ENCODE measurements around the gene IFT27. TPM values are rescaled to one million over a fixed set of nuclear protein-coding genes. Genes with fewer than 3 reads are reported as not detected.
"Not testable (repeated sequence)": the region's sequence is repeated elsewhere in the genome, so short reads cannot be mapped to it uniquely, and the experiment has no call there.

Gene IFT27
- total RNA-seq, 1 experiment from 2014 or later, result 19.9 TPM

DNA sequence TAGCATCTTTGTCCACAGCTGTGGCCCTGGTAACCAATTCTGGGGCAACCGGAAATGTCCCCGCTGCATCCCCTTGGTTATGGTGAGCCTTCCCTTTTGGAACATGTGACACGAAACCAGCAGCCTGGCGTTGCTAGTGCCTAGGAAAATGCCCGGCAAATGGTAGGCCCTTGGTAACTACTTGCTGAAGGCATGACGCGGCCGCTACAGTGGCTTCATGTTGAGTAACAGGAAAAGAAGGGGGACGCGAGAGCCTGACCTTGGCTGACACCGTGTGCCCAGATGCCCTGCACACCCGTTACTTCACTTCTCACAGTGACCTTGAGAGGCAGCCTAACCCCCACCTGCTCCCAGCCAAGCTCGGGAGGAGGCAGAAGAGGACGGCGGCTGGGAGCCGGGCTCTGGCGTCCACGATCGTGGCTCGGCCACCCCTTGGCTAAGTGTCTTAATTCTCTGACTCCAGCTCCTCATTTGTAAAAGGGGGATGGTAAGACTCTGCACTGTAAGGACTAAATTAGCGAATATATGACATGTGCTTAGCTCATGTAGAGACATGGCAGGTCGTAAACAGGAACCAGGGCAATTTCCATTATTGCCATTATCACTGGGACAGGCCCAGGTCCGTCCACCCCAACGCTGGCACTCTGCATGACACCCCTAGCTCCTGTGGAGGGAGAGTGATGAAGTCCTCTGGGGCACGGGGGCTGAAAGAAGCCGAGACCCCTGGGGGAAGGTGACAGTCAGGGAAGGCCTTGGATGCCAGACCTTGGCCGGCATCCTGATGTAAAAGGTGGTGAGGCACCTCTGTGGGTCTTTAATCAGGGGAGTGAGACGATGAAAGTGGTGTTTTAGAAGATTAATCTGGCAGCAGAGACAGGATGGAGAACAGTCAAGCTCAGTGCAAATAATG lies 18.9 kb downstream of the IFT27 start:
- Histone ChIP-seq H3K9me2 (replicated peaks; ENCODE audit: low read length) (no peaks in the 10 kb centered on the region), H2AFZ (ENCODE audit: low read length) (no peak overlapping the region), H3K4me1 (ENCODE audit: insufficient read depth, low read length) (no peaks in the 10 kb centered on the region), H3K27ac (ENCODE audit: low read length) (no peak overlapping the region), H3K9ac (ENCODE audit: low read length) (no peak overlapping the region), H3K27me3 (ENCODE audit: low read length) (no peaks in the 10 kb centered on the region), H3K4me3 (ENCODE audit: low read length) (no peak overlapping the region), H4K20me1 (ENCODE audit: low read length) (no peaks in the 10 kb centered on the region), H3K4me2 (ENCODE audit: low read length) (no peak overlapping the region), H3K79me2 (ENCODE audit: low read length) (no peaks in the 10 kb centered on the region), H3F3A (ENCODE audit: low read length, unreplicated experiment) (no peaks in the 10 kb centered on the region), H3K9me3 (ENCODE audit: low read length) (no peaks in the 10 kb centered on the region), H3K36me3 (ENCODE audit: low read depth, low read length) (no peaks in the 10 kb centered on the region)
- no peak for DNase-seq
- BruUV-seq (replicated peaks), result no TSS peak
- intact Hi-C loops (cut with micrococcal nuclease), result no loop called here
- TF ChIP-seq EZH2 (IDR thresholded peaks at IDR 0.05; ENCODE audit: low read length, unreplicated experiment), result no peak
- TF ChIP-seq EZH2phosphoT487 (IDR thresholded peaks at IDR 0.05; ENCODE audit: borderline replicate concordance, low read length), result no peak
- TF ChIP-seq, protein P1, sequence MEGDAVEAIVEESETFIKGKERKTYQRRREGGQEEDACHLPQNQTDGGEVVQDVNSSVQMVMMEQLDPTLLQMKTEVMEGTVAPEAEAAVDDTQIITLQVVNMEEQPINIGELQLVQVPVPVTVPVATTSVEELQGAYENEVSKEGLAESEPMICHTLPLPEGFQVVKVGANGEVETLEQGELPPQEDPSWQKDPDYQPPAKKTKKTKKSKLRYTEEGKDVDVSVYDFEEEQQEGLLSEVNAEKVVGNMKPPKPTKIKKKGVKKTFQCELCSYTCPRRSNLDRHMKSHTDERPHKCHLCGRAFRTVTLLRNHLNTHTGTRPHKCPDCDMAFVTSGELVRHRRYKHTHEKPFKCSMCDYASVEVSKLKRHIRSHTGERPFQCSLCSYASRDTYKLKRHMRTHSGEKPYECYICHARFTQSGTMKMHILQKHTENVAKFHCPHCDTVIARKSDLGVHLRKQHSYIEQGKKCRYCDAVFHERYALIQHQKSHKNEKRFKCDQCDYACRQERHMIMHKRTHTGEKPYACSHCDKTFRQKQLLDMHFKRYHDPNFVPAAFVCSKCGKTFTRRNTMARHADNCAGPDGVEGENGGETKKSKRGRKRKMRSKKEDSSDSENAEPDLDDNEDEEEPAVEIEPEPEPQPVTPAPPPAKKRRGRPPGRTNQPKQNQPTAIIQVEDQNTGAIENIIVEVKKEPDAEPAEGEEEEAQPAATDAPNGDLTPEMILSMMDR (conservative IDR thresholded peaks at IDR 0.05; ENCODE audit: low read depth, low read length), result no peak
- ChIA-PET CTCF (interaction anchor here (1.0 kb wide), 2 partner anchors 17 to 19 kb away, joined by 5 read pairs; partner anchors contain the start of gene IFT27), POLR2A (ENCODE audit: unreplicated experiment) (no interaction called here)
- ATAC-seq, result no peak

DNA sequence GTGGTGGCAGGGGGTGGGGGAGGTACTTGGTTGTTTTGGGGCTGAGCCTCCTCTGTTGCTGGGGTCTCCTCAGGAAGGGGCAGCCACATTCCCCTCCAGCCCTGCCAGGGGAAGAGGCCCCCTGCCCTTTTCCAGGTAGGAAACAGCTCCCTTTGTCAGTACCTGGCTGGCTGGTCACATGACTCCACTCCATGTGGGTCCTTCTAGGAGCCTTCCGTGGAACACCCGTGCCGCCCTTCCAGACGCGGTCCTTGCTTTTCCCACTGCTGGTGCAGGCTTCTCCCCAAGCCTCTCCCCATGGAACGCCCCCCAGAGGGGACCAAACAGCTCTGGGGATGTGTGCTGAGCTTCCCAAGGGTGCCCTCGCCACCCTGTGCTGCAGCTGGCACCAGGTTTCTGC lies 19.9 kb downstream of the IFT27 start:
- TF ChIP-seq, protein P1 (conservative IDR thresholded peaks at IDR 0.05; ENCODE audit: low read depth, low read length), result no peak
- TF ChIP-seq EZH2 (IDR thresholded peaks at IDR 0.05; ENCODE audit: low read length, unreplicated experiment), result no peak
- TF ChIP-seq EZH2phosphoT487 (IDR thresholded peaks at IDR 0.05; ENCODE audit: borderline replicate concordance, low read length), result no peak
- no peaks in the 10 kb centered on the region for H3K36me3 ChIP-seq (ENCODE audit: low read depth, low read length)
- BruUV-seq (replicated peaks), result no TSS peak
- H3F3A ChIP-seq (ENCODE audit: low read length, unreplicated experiment), result no peaks in the 10 kb centered on the region
- H4K20me1 ChIP-seq (ENCODE audit: low read length), result no peaks in the 10 kb centered on the region
- no peaks in the 10 kb centered on the region for H3K4me1 ChIP-seq (ENCODE audit: insufficient read depth, low read length)
- H3K9ac ChIP-seq (ENCODE audit: low read length), result no peak overlapping the region
- H3K79me2 ChIP-seq (ENCODE audit: low read length), result no peaks in the 10 kb centered on the region
- no peak overlapping the region for H3K27ac ChIP-seq (ENCODE audit: low read length)
- ChIA-PET CTCF (interaction anchor here (0.7 kb wide), 1 partner anchor 209 kb away, joined by 4 read pairs; no protein-coding TSS in a partner anchor), POLR2A (ENCODE audit: unreplicated experiment) (interaction anchor here (0.6 kb wide), 1 partner anchor 14 kb away, joined by 3 read pairs; no protein-coding TSS in a partner anchor)
- no peaks in the 10 kb centered on the region for H3K27me3 ChIP-seq (ENCODE audit: low read length)
- H3K9me2 ChIP-seq (replicated peaks; ENCODE audit: low read length), result no peaks in the 10 kb centered on the region
- H3K4me2 ChIP-seq (ENCODE audit: low read length), result no peak overlapping the region
- H3K9me3 ChIP-seq (ENCODE audit: low read length), result no peaks in the 10 kb centered on the region
- H3K4me3 ChIP-seq (ENCODE audit: low read length), result no peak overlapping the region
- no peak for DNase-seq
- ATAC-seq, result no peak
- intact Hi-C loops (cut with micrococcal nuclease), result no loop called here
- H2AFZ ChIP-seq (ENCODE audit: low read length), result no peak overlapping the region

DNA sequence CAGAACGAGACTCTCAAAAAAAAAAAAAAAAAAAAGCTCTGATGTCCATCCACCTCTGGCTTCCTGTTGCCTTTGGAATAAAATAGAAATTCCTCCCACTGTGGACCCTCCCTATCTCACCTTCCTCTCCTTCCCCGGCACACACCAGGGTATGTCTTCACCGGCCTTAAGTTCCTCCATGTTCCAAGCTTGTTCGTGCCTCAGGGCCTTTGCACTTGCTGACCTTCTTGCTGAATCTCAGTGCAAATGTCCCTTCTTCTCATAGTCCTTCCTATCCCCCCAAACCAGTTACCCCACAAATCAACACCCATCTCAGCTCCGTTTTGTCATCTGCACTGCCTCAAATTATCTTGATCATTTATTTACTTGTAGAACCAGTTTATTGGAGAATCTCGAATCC lies 20.6 kb downstream of the IFT27 start:
- Histone ChIP-seq H3K4me1 (ENCODE audit: insufficient read depth, low read length) (no peaks in the 10 kb centered on the region), H3K27ac (ENCODE audit: low read length) (no peak overlapping the region), H3K4me3 (ENCODE audit: low read length) (no peak overlapping the region), H4K20me1 (ENCODE audit: low read length) (no peaks in the 10 kb centered on the region), H3K9ac (ENCODE audit: low read length) (no peak overlapping the region), H3F3A (ENCODE audit: low read length, unreplicated experiment) (no peaks in the 10 kb centered on the region), H3K4me2 (ENCODE audit: low read length) (no peak overlapping the region), H3K79me2 (ENCODE audit: low read length) (no peaks in the 10 kb centered on the region), H3K9me2 (replicated peaks; ENCODE audit: low read length) (no peaks in the 10 kb centered on the region), H2AFZ (ENCODE audit: low read length) (no peak overlapping the region), H3K36me3 (ENCODE audit: low read depth, low read length) (no peaks in the 10 kb centered on the region), H3K9me3 (ENCODE audit: low read length) (no peaks in the 10 kb centered on the region), H3K27me3 (ENCODE audit: low read length) (no peaks in the 10 kb centered on the region)
- intact Hi-C loops (cut with micrococcal nuclease), result no loop called here
- no peak for DNase-seq
- ChIA-PET CTCF (interaction anchor here (0.6 kb wide), 1 partner anchor 13 kb away, joined by 15 read pairs; no protein-coding TSS in a partner anchor), POLR2A (ENCODE audit: unreplicated experiment) (no interaction called here)
- no TSS peak for BruUV-seq (replicated peaks)
- ATAC-seq, result no peak
- no peak for TF ChIP-seq EZH2 (IDR thresholded peaks at IDR 0.05; ENCODE audit: low read length, unreplicated experiment)
- TF ChIP-seq EZH2phosphoT487 (IDR thresholded peaks at IDR 0.05; ENCODE audit: borderline replicate concordance, low read length), result no peak
- TF ChIP-seq, protein P1 (conservative IDR thresholded peaks at IDR 0.05; ENCODE audit: low read depth, low read length), result no peak

DNA sequence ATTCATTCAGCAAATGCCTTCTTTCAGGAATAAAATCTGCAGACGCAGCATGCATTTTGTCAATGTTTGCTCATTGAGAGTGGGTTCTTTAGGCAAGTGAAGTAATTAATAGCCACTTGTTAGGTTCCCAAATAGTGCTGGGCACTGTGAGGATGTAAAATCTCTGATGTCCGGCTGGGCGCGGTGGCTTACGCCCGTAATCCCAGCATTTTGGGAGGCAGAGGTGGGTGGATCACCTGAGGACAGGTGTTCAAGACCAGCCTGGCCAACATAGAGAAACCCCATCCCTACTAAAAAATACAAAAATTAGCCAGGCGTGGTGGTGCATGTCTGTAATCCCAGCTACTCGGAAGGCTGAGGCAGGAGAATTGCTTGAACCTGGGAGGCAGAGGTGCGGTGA lies 21.0 kb downstream of the IFT27 start:
- H2AFZ ChIP-seq (ENCODE audit: low read length); H3K27me3 ChIP-seq (ENCODE audit: low read length); H4K20me1 ChIP-seq (ENCODE audit: low read length); H3K27ac ChIP-seq (ENCODE audit: low read length); intact Hi-C loops (cut with micrococcal nuclease); DNase-seq; H3K9me2 ChIP-seq (replicated peaks; ENCODE audit: low read length); H3K4me1 ChIP-seq (ENCODE audit: insufficient read depth, low read length); H3K4me2 ChIP-seq (ENCODE audit: low read length); H3K4me3 ChIP-seq (ENCODE audit: low read length); H3K36me3 ChIP-seq (ENCODE audit: low read depth, low read length); H3K9me3 ChIP-seq (ENCODE audit: low read length); BruUV-seq (replicated peaks); POLR2A ChIA-PET (ENCODE audit: unreplicated experiment); ATAC-seq; H3F3A ChIP-seq (ENCODE audit: low read length, unreplicated experiment); H3K79me2 ChIP-seq (ENCODE audit: low read length); H3K9ac ChIP-seq (ENCODE audit: low read length): not testable (repeated sequence)
- CTCF ChIA-PET, result interaction anchor here (0.6 kb wide), 1 partner anchor 13 kb away, joined by 15 read pairs; no protein-coding TSS in a partner anchor
